Amniotic stem cell (primary cell): ENCODE data around the gene IRX2.

Experiments used
- DNase-seq: peaks from one replicate; lab custom pipeline; 2025; lab: John Stamatoyannopoulos, UW

Gene IRX2

GRCh38 chr5:2751592-2752021, at the start of gene IRX2:
IRX2 (minus strand) TSS chr5:2751677; CDS start chr5:2751413, 264 bp downstream.
- no peak for DNase-seq

GRCh38 chr5:2800035-2800434, 48.6 kb upstream of the IRX2 start:
- DNase-seq, result no peak

DNA sequence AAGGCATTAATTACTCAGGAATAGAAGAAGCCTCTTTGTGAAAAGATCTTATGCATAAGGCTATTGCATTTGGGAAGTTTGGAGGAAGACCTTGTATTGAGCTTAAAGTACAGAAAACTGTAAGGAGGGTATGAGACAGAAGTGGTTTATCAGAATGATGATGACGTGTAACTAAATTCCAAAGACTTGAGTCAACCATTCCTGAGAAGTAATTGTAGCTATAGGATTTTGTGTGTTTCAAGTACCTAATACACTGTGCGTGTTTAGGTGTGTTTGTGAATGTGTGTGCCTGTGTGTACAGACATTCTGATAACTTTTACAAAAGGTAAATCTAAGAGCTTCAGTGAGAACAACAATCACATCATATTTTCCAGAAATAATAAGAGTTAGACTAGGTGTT, 46.5 kb upstream of the IRX2 start:
- DNase-seq, result no peak

- no peak for DNase-seq
Measured at GRCh38 chr5:2797160-2797559, 45.7 kb upstream of the IRX2 start.

DNA sequence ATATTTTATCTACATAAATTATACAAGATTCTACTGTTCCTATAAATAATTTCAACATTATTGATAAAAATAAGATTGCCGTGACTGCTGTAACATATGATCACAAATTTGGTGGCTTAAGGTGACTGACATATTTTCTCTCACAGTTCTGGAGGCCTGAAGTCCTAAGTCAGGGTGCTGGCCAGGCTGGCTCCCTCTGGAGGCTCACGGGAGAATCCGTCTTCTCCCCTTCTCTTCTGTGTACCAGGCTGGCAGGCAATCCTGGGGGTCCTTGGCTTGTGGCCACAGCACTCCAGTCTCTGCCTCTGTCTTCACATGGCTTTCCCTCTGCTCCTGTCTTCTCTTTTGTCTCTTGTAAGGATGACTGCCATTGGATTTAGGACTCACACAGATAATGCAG, 31.7 kb upstream of the IRX2 start:
- DNase-seq, result no peak

GRCh38 chr5:2782658-2783057, 31.2 kb upstream of the IRX2 start:
- no peak for DNase-seq

GRCh38 chr5:2780421-2781171, 29.1 kb upstream of the IRX2 start:
- DNase-seq, result no peak

GRCh38 chr5:2779459-2779858, 28.0 kb upstream of the IRX2 start:
- DNase-seq, result no peak

DNA sequence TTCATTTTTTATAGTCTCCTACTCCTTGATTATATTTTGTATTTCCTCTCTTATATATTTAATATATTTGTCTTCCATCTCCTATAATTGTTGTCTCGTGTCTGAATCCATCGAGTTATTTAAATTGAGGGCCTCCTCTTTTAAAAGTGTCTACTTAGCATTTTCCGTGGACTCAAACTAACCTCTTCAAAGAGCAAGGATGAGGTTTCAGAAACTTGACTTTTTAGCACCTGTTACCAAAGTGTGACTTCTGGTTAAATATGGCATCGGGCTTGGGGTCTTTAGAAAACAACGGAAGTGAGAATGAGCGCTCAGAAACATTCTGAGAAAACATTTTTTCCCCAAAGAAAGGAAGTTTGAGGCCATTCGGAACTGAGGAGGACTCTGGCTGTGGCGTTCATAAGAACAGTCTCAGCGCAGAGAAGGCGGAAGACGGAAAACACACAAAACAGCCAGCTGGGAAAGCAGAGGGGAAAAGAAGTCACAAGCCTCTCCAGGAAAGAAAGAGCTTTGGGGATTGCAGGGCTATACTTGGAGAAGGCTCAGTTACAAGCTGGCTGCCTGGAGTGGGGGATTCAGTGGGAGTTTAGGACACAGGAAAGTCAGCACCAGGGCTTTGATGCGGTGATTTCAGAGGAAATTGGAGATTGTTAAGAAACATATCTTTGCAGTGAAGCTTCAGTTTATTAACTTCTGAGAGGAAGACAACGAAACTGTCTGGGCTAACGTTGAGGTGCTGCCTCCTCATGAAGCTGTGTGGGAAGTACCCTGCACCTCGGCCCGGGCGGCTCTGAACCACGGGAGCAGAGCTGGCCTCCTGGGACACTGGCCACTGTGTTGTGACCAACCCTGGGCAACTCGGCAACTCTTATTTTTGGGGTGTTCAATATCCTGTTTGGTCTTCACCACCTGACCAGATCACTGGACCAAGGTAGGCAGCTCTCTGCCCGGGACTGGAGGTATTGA, 25.1 kb upstream of the IRX2 start:
- no peak for DNase-seq

GRCh38 chr5:2773327-2773726, 21.9 kb upstream of the IRX2 start:
- no peak for DNase-seq

- no peak for DNase-seq
Measured at GRCh38 chr5:2767089-2767488, 15.6 kb upstream of the IRX2 start.

GRCh38 chr5:2764581-2764980, 13.1 kb upstream of the IRX2 start:
- DNase-seq, result no peak

DNA sequence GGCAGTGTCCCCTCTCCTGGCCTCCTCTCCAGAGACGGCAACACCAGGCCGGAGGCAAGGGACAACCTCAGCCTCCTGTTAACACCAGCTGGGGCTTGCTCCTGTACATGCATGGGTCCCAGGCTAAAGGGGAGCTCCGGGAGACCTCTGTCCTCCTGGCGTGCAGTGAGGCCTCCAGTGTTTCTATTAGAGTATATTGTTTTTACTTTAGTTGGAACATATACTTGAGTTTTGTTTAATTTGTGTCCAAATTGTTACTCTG, 12.0 kb upstream of the IRX2 start:
- DNase-seq, result no peak

DNA sequence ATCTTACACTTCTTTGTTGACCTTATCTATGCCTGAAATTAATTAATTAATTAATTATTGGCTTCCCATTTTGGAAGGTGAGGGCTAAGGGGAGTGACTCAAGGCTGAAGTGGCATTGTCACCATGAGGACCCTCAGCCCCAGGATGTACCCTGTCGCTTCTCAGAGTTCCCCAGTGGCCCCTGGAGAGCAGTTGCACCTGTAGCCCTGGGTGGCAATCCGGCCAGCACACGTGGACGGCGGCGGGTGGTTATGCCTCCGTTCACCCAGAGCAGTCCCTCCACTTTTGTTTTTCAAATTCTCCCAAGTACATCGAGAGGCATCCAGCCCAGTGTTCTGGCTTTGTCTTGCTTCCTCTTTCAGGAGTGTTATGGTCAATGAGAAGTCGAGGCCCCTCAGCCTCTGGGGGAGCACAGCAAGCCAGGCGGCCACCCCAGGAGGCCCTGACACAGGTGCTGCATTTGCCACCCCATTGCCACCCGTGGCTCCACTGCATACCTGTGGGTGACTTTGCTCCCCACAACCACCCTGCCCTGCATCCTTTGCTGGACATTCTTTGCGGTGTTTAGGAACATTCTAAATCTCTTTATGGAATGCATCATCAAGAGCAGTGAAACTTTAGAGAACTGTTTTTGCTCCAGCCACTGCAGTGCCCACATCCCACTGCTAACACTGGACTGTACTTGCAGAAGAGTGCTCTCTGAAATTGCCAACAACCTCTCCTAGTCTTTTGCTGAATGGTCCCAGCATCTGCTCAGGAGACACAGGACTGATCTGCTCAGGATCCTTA, 11.5 kb upstream of the IRX2 start:
- no peak for DNase-seq

GRCh38 chr5:2761921-2762488, 10.5 kb upstream of the IRX2 start:
- no peak for DNase-seq

- DNase-seq, result no peak
Measured at GRCh38 chr5:2759696-2760461, 8.4 kb upstream of the IRX2 start.

DNA sequence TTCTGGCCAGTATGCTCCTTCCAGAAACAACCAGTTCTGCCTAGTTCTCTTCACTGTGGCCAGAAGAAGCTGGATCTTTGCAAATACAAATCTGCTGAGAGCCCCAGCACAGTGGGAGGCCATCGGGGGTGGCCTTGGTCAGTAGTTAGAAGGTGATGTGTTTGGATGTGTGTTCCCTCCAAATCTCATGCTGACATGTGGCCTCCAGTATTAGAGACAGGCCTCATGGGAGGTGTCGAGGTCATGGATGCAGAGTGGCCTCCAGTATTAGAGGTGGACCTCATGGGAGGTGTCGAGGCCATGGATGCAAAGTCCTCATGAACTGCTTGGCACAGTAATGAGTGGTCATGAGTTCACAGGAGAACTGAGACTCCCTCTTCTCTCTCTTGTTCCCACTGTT, 7.6 kb upstream of the IRX2 start:
- DNase-seq, result no peak

DNA sequence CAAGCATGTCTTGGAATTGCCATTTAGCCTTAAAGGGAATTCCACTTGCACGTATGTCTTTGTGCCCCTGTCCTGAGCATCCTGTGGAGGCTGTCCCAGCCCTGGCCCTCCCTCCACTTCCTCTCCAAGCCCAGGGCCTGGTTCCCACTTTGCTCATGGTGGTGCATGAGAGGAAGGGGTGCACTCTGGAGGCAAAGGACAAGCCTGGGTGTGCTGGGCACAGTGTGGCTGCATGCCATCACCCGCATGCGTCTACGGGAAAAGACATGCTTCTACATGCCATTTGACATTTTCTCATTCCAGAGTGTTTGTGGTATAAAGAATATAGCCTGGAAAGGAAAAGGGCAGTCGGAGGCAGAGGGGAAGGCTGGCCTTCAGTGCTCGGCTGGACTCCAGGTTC, 7.2 kb upstream of the IRX2 start:
- DNase-seq, result no peak

DNA sequence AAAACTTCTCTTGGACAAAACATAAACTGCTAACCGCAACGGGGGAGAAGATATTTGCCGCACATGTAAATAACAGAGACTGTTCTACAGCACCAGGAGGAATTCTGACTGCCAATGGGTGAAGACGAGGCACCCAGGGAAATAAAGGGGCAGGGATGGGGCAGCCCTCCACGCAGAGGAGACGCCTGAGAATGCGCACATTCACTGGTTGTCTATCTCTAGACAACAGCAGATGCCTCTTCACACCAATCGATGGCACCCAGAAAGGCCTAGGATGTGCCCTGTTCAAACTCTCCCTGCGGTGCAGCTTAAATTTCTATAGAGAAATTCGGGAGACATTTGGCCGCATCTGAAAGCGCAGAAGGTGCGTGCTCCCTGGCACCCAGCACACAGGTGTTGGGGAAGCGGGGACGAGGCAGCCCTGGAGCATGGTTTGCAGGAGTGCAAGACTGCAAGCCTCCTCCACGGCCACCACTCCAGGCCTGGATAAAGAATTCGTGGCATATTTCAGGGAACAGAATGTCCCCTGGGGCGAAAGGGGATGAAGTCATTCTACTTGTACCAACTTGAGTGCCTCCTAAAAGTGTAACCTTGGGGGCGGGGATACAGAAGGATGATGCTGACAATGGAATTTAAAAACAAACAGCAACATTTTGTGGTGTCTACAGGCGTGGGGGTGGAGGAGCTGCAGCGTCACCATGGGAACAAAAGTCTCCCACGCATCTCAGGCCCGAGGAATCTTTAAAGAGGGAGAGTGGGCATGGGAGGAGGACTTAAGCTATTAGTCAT, 6.3 kb upstream of the IRX2 start:
- no peak for DNase-seq
